ENCODE results near the gene HTT. TPM values are rescaled to one million over a fixed set of nuclear protein-coding genes. Genes with fewer than 3 reads are reported as not detected.

Gene HTT
- total and polyA plus RNA-seq, 5 donors from 2014 or later: 4.8 to 101 (median 6.4) TPM

DNA sequence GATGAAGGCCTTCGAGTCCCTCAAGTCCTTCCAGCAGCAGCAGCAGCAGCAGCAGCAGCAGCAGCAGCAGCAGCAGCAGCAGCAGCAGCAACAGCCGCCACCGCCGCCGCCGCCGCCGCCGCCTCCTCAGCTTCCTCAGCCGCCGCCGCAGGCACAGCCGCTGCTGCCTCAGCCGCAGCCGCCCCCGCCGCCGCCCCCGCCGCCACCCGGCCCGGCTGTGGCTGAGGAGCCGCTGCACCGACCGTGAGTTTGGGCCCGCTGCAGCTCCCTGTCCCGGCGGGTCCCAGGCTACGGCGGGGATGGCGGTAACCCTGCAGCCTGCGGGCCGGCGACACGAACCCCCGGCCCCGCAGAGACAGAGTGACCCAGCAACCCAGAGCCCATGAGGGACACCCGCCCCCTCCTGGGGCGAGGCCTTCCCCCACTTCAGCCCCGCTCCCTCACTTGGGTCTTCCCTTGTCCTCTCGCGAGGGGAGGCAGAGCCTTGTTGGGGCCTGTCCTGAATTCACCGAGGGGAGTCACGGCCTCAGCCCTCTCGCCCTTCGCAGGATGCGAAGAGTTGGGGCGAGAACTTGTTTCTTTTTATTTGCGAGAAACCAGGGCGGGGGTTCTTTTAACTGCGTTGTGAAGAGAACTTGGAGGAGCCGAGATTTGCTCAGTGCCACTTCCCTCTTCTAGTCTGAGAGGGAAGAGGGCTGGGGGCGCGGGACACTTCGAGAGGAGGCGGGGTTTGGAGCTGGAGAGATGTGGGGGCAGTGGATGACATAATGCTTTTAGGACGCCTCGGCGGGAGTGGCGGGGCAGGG lies 568 bp downstream of the HTT start:
- peak; percentile 3 to 5 for ATAC-seq (ENCODE audit: low read depth in 2 of 2)

DNA sequence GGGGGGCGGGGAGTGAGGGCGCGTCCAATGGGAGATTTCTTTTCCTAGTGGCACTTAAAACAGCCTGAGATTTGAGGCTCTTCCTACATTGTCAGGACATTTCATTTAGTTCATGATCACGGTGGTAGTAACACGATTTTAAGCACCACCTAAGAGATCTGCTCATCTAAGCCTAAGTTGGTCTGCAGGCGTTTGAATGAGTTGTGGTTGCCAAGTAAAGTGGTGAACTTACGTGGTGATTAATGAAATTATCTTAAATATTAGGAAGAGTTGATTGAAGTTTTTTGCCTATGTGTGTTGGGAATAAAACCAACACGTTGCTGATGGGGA lies 1.1 kb downstream of the HTT start:
- H3K27ac Mint-ChIP-seq: peak overlapping the region; percentile 60 to 88 (median 79)
- no peaks in the 10 kb centered on the region for H3K27me3 Mint-ChIP-seq
- peak overlapping the region; percentile 86 to 93 (median 90) for H3K4me3 Mint-ChIP-seq
- Histone ChIP-seq H3K4me1 (ENCODE audit: control insufficient read depth, insufficient read depth, low read length, poor library complexity, severe bottlenecking) (peaks cover 20% of the 10 kb centered on the region), H3K4me3 (ENCODE audit: low read depth, low read length) (peak overlapping the region; percentile 67), H3K36me3 (ENCODE audit: control insufficient read depth, insufficient read depth, low read length) (no peaks in the 10 kb centered on the region), H3K27ac (ENCODE audit: insufficient read depth, low read length, poor library complexity, severe bottlenecking) (peak overlapping the region; percentile 84), H3K27me3 (ENCODE audit: control insufficient read depth, insufficient read depth, low read length) (no peaks in the 10 kb centered on the region), H3K9me3 (ENCODE audit: control insufficient read depth in 2 of 2, low read length in 2 of 2) (no peaks in the 10 kb centered on the region)
- ATAC-seq (ENCODE audit: low read depth in 2 of 2) (no peak), DNase-seq (no peak)
- H3K9me3 Mint-ChIP-seq: no peaks in the 10 kb centered on the region
- peaks cover 4% of the 10 kb centered on the region for H3K36me3 Mint-ChIP-seq
- H3K4me1 Mint-ChIP-seq: peaks cover 15 to 36% (median 26%) of the 10 kb centered on the region in 4 donors

More for the DNA sequence above, 568 bp downstream of the HTT start:
- H3K27ac ChIP-seq (ENCODE audit: insufficient read depth, low read length, poor library complexity, severe bottlenecking): peak overlapping the region; percentile 84
- H3K4me3 ChIP-seq (ENCODE audit: low read depth, low read length): peak overlapping the region; percentile 64
- Mint-ChIP-seq H3K4me1 (peaks cover 15 to 32% (median 22%) of the 10 kb centered on the region in 4 donors), H3K27me3 (no peaks in the 10 kb centered on the region), H3K9me3 (no peaks in the 10 kb centered on the region), H3K36me3 (peaks cover 4% of the 10 kb centered on the region), H3K4me3 (peak overlapping the region; percentile 90 to 94 (median 92)), H3K27ac (peak overlapping the region in 2 of 3 donors; percentile 82 to 88)
- peaks cover 20% of the 10 kb centered on the region for H3K4me1 ChIP-seq (ENCODE audit: control insufficient read depth, insufficient read depth, low read length, poor library complexity, severe bottlenecking)
- H3K36me3 ChIP-seq (ENCODE audit: control insufficient read depth, insufficient read depth, low read length): no peaks in the 10 kb centered on the region
- H3K9me3 ChIP-seq (ENCODE audit: control insufficient read depth in 2 of 2, low read length in 2 of 2): no peaks in the 10 kb centered on the region
- DNase-seq: peak; percentile 25 to 47 (median 44)
- no peaks in the 10 kb centered on the region for H3K27me3 ChIP-seq (ENCODE audit: control insufficient read depth, insufficient read depth, low read length)

DNA sequence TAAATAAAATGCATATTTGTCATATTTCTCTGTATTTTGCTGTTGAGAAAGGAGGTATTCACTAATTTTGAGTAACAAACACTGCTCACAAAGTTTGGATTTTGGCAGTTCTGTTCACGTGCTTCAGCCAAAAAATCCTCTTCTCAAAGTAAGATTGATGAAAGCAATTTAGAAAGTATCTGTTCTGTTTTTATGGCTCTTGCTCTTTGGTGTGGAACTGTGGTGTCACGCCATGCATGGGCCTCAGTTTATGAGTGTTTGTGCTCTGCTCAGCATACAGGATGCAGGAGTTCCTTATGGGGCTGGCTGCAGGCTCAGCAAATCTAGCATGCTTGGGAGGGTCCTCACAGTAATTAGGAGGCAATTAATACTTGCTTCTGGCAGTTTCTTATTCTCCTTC lies 3.3 kb downstream of the HTT start:
- no peak for ATAC-seq (ENCODE audit: low read depth in 2 of 2)
- no peak overlapping the region for H3K4me3 ChIP-seq (ENCODE audit: low read depth, low read length)
- H3K4me1 Mint-ChIP-seq: peaks cover 24 to 52% (median 39%) of the 10 kb centered on the region in 4 donors

DNA sequence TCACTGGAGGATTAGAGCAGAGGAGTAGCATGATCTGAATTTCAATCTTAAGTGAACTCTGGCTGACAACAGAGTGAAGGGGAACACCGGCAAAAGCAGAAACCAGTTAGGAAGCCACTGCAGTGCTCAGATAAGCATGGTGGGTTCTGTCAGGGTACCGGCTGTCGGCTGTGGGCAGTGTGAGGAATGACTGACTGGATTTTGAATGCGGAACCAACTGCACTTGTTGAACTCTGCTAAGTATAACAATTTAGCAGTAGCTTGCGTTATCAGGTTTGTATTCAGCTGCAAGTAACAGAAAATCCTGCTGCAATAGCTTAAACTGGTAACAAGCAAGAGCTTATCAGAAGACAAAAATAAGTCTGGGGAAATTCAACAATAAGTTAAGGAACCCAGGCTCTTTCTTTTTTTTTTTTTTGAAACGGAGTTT lies 5.2 kb downstream of the HTT start:
- H3K4me3 Mint-ChIP-seq: peak overlapping the region in 1 of 4 donors; percentile 22
- H3K4me3 ChIP-seq (ENCODE audit: low read depth, low read length): no peak overlapping the region
- ATAC-seq (ENCODE audit: low read depth in 2 of 2) (no peak), DNase-seq (no peak)
- H3K9me3 Mint-ChIP-seq: no peaks in the 10 kb centered on the region
- peaks cover 24 to 62% (median 47%) of the 10 kb centered on the region in 4 donors for H3K4me1 Mint-ChIP-seq
- no peaks in the 10 kb centered on the region for H3K27me3 ChIP-seq (ENCODE audit: control insufficient read depth, insufficient read depth, low read length)
- H3K36me3 Mint-ChIP-seq: peaks cover 8% of the 10 kb centered on the region
- H3K27ac Mint-ChIP-seq: no peak overlapping the region
- H3K27me3 Mint-ChIP-seq: no peaks in the 10 kb centered on the region
- no peak overlapping the region for H3K27ac ChIP-seq (ENCODE audit: insufficient read depth, low read length, poor library complexity, severe bottlenecking)
- H3K4me1 ChIP-seq (ENCODE audit: control insufficient read depth, insufficient read depth, low read length, poor library complexity, severe bottlenecking): peaks cover 24% of the 10 kb centered on the region
- no peaks in the 10 kb centered on the region for H3K36me3 ChIP-seq (ENCODE audit: control insufficient read depth, insufficient read depth, low read length)
- no peaks in the 10 kb centered on the region for H3K9me3 ChIP-seq (ENCODE audit: control insufficient read depth in 2 of 2, low read length in 2 of 2)

More for the DNA sequence above, 3.3 kb downstream of the HTT start:
- peaks cover 4% of the 10 kb centered on the region for H3K36me3 Mint-ChIP-seq
- peaks cover 30% of the 10 kb centered on the region for H3K4me1 ChIP-seq (ENCODE audit: control insufficient read depth, insufficient read depth, low read length, poor library complexity, severe bottlenecking)
- H3K27ac ChIP-seq (ENCODE audit: insufficient read depth, low read length, poor library complexity, severe bottlenecking): no peak overlapping the region
- no peaks in the 10 kb centered on the region for H3K9me3 ChIP-seq (ENCODE audit: control insufficient read depth in 2 of 2, low read length in 2 of 2)
- DNase-seq: no peak
- no peaks in the 10 kb centered on the region for H3K9me3 Mint-ChIP-seq
- no peaks in the 10 kb centered on the region for H3K36me3 ChIP-seq (ENCODE audit: control insufficient read depth, insufficient read depth, low read length)
- H3K27ac Mint-ChIP-seq: no peak overlapping the region
- H3K27me3 ChIP-seq (ENCODE audit: control insufficient read depth, insufficient read depth, low read length): no peaks in the 10 kb centered on the region
- H3K4me3 Mint-ChIP-seq: peak overlapping the region; percentile 16 to 80 (median 52)
- H3K27me3 Mint-ChIP-seq: no peaks in the 10 kb centered on the region

DNA sequence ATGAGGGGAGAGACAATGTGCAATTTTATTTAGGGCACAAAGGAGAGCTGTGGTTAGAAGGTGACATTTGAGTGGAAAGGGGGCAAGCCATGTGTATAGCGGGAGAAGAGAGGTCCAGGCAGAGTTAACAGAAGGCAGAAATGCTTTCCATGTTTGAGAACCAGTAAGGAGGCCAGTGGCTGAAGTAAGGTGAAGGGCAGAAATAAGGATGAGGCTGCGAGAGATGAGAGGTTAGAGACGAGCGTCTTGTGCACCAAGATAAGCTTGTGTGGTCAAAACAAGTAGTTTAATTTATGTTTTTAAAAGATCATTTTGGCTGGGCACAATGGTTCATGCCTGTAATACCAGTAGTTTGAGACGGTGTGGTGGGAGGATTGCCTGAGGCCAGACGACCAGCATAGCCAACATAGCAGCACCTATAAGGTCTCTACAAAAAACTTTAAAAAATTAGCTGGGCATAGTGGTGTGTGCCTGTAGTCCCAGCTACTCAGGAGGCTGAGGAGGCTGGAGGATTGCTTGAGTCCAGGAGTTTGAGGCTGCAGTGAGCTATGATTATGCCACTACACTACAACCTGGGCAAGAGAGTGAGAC lies 8.5 kb downstream of the HTT start:
- Histone ChIP-seq H3K36me3 (ENCODE audit: control insufficient read depth, insufficient read depth, low read length) (peaks cover 9% of the 10 kb centered on the region), H3K27me3 (ENCODE audit: control insufficient read depth, insufficient read depth, low read length) (no peaks in the 10 kb centered on the region), H3K9me3 (ENCODE audit: control insufficient read depth in 2 of 2, low read length in 2 of 2) (no peaks in the 10 kb centered on the region), H3K27ac (ENCODE audit: insufficient read depth, low read length, poor library complexity, severe bottlenecking) (no peak overlapping the region), H3K4me1 (ENCODE audit: control insufficient read depth, insufficient read depth, low read length, poor library complexity, severe bottlenecking) (peaks cover 11% of the 10 kb centered on the region), H3K4me3 (ENCODE audit: low read depth, low read length) (no peak overlapping the region)
- Mint-ChIP-seq H3K4me3 (peak overlapping the region in 1 of 4 donors; percentile 50), H3K4me1 (peaks cover 20 to 52% (median 45%) of the 10 kb centered on the region in 4 donors), H3K9me3 (no peaks in the 10 kb centered on the region), H3K27me3 (no peaks in the 10 kb centered on the region), H3K36me3 (peaks cover 11% of the 10 kb centered on the region), H3K27ac (peak overlapping the region in 1 of 3 donors; percentile 21)
- DNase-seq: no peak
- no peak for ATAC-seq (ENCODE audit: low read depth in 2 of 2)

DNA sequence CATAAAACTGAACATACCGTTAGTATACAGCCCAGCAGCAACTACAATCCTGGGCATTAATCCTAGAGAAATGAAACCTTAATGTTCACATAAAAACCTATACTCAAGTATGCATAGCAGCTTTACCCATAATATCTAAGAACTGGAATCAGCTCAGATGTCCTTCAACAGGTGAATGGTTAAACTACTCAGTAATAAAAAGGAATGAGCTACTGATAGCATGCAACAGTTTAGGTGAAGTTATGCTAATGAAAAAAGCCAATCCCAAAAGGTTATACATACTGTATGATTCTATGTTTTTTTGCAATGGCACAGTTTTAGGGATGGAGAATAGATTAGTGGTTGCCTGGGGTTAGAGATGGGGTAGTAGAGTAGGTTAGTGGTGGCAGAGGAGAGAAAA lies 9.3 kb downstream of the HTT start:
- DNase-seq (no peak), ATAC-seq (ENCODE audit: low read depth in 2 of 2) (no peak)
- H3K4me1 ChIP-seq (ENCODE audit: control insufficient read depth, insufficient read depth, low read length, poor library complexity, severe bottlenecking): peaks cover 11% of the 10 kb centered on the region
- H3K36me3 ChIP-seq (ENCODE audit: control insufficient read depth, insufficient read depth, low read length): peaks cover 9% of the 10 kb centered on the region
- Mint-ChIP-seq H3K4me1 (peaks cover 18 to 50% (median 46%) of the 10 kb centered on the region in 4 donors), H3K36me3 (peaks cover 14% of the 10 kb centered on the region), H3K27ac (peak overlapping the region; percentile 21 to 77 (median 28)), H3K27me3 (no peaks in the 10 kb centered on the region), H3K9me3 (no peaks in the 10 kb centered on the region), H3K4me3 (no peak overlapping the region)
- no peak overlapping the region for H3K27ac ChIP-seq (ENCODE audit: insufficient read depth, low read length, poor library complexity, severe bottlenecking)
- no peaks in the 10 kb centered on the region for H3K27me3 ChIP-seq (ENCODE audit: control insufficient read depth, insufficient read depth, low read length)
- H3K9me3 ChIP-seq (ENCODE audit: control insufficient read depth in 2 of 2, low read length in 2 of 2): no peaks in the 10 kb centered on the region
- H3K4me3 ChIP-seq (ENCODE audit: low read depth, low read length): no peak overlapping the region

DNA sequence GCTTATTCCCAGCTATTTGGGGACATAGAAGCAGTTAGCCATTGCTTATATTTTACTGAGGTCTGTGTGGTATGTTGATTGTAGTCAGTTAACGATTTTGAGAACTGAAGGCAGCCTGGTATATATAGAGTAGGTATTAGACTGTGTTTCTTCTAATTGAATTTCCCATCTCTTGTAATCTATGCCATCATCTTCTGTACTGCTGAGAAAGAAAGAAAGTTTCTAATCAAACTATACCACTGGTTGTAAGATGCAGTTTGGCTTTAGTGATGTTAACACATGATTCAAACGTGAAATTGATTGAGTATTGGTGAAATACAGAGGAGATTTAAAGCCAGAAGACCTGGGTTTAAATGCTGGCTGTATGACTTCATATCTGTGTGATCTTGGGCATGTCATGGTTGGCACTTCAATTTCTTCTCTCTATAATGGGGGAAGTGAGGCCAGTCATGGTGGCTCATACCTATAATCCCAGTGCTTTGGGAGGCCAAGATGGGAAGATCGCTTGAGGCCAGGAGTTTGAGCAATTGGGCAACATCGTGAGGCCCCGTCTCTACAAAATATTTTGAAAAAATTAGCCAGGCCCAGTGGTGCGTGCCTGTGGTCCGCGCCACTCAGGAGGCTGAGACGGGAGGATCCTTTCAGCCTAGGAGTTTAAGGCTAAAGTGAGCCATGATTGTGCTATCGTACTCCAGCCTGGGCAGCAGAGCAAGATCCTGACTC lies 11.6 kb downstream of the HTT start:
- H3K27ac Mint-ChIP-seq: peak overlapping the region in 1 of 3 donors; percentile 43
- peaks cover 21% of the 10 kb centered on the region for H3K36me3 ChIP-seq (ENCODE audit: control insufficient read depth, insufficient read depth, low read length)
- ATAC-seq (ENCODE audit: low read depth in 2 of 2) (no peak), DNase-seq (no peak)
- no peak overlapping the region for H3K4me3 ChIP-seq (ENCODE audit: low read depth, low read length)
- no peaks in the 10 kb centered on the region for H3K27me3 Mint-ChIP-seq
- peaks cover 11% of the 10 kb centered on the region for H3K4me1 ChIP-seq (ENCODE audit: control insufficient read depth, insufficient read depth, low read length, poor library complexity, severe bottlenecking)
- no peaks in the 10 kb centered on the region for H3K9me3 ChIP-seq (ENCODE audit: control insufficient read depth in 2 of 2, low read length in 2 of 2)
- no peaks in the 10 kb centered on the region for H3K9me3 Mint-ChIP-seq
- H3K27ac ChIP-seq (ENCODE audit: insufficient read depth, low read length, poor library complexity, severe bottlenecking): no peak overlapping the region
- H3K36me3 Mint-ChIP-seq: peaks cover 19% of the 10 kb centered on the region
- H3K4me3 Mint-ChIP-seq: no peak overlapping the region
- no peaks in the 10 kb centered on the region for H3K27me3 ChIP-seq (ENCODE audit: control insufficient read depth, insufficient read depth, low read length)
- H3K4me1 Mint-ChIP-seq: peaks cover 18 to 45% (median 32%) of the 10 kb centered on the region in 4 donors

Measured in CD4-positive, CD25-positive, alpha-beta regulatory T cell (primary cell).